ENCODE measurements around the gene GRIP1.

GRIP1 gene

DNA sequence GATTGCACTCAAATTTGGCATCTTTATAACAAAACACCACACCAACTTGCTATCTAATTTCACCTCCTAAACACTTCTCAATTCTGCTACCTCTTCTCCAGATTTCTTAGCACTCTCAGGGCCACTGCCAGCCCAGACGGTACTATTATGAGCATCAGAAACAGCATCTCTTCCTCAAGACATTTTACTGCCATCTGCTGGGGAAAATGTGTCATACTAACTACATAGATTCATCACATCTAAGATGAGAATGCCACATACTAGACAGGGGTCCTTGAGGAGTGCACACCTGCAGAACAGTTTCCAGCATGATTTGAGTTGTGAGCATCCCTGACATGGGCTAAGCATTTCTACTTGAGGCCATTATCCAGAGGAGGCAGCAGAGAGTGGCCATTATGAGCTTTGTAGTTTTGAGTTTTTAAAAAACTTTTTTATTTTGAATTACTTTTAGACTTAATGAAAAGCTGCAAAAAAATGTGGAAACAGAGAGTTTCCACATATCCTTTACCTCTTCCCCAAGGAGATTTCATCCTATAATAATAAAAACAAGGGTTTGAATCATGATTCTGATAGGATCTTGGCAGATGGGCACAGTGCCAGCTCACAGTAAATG lies 15.1 kb upstream of the GRIP1 start:
- Histone ChIP-seq H3K4me1 (ENCODE audit: control insufficient read depth, low read length) (peaks cover 70% of the 10 kb centered on the region), H4K20me1 (ENCODE audit: control insufficient read depth, insufficient read depth, low read depth, low read length) (no peaks in the 10 kb centered on the region), H3K27ac (ENCODE audit: low read depth, low read length) (peak overlapping the region; percentile 61), H3K4me2 (ENCODE audit: low read length) (peak overlapping the region; percentile 70), H3K4me3 (ENCODE audit: low read length) (peak overlapping the region; percentile 49), H3K27me3 (ENCODE audit: control insufficient read depth, low read length) (no peaks in the 10 kb centered on the region), H3K79me2 (ENCODE audit: control insufficient read depth, low read length) (no peaks in the 10 kb centered on the region), H3F3A (ENCODE audit: control insufficient read depth, insufficient read depth) (peaks cover 14% of the 10 kb centered on the region), H3K9me2 (replicated peaks; ENCODE audit: control insufficient read depth, low read length) (no peaks in the 10 kb centered on the region), H3K9me3 (ENCODE audit: control insufficient read depth, insufficient read depth, low read length) (no peaks in the 10 kb centered on the region), H3K36me3 (ENCODE audit: control insufficient read depth, low read length) (no peaks in the 10 kb centered on the region)
- no peak for TF ChIP-seq EZH2phosphoT487 (IDR thresholded peaks at IDR 0.05; ENCODE audit: borderline replicate concordance, low read length)
- TF ChIP-seq CTCF (IDR thresholded peaks at IDR 0.05; ENCODE audit: low read depth, low read length, poor library complexity, severe bottlenecking), result peak; percentile 69

GRCh38 chr12:66692986-66693385 lies 14.1 kb upstream of the GRIP1 start:
- Histone ChIP-seq H3F3A (ENCODE audit: control insufficient read depth, insufficient read depth) (peaks cover 14% of the 10 kb centered on the region), H3K27me3 (ENCODE audit: control insufficient read depth, low read length) (no peaks in the 10 kb centered on the region), H3K9me3 (ENCODE audit: control insufficient read depth, insufficient read depth, low read length) (no peaks in the 10 kb centered on the region), H3K36me3 (ENCODE audit: control insufficient read depth, low read length) (no peaks in the 10 kb centered on the region), H3K79me2 (ENCODE audit: control insufficient read depth, low read length) (no peaks in the 10 kb centered on the region), H3K4me1 (ENCODE audit: control insufficient read depth, low read length) (peaks cover 72% of the 10 kb centered on the region), H3K9me2 (replicated peaks; ENCODE audit: control insufficient read depth, low read length) (no peaks in the 10 kb centered on the region), H3K4me3 (ENCODE audit: low read length) (peak overlapping the region; percentile 49), H3K4me2 (ENCODE audit: low read length) (peak overlapping the region; percentile 70), H3K27ac (ENCODE audit: low read depth, low read length) (peak overlapping the region; percentile 61), H4K20me1 (ENCODE audit: control insufficient read depth, insufficient read depth, low read depth, low read length) (no peaks in the 10 kb centered on the region)
- no peak for TF ChIP-seq EZH2phosphoT487 (IDR thresholded peaks at IDR 0.05; ENCODE audit: borderline replicate concordance, low read length)
- TF ChIP-seq CTCF (IDR thresholded peaks at IDR 0.05; ENCODE audit: low read depth, low read length, poor library complexity, severe bottlenecking), result no peak

DNA sequence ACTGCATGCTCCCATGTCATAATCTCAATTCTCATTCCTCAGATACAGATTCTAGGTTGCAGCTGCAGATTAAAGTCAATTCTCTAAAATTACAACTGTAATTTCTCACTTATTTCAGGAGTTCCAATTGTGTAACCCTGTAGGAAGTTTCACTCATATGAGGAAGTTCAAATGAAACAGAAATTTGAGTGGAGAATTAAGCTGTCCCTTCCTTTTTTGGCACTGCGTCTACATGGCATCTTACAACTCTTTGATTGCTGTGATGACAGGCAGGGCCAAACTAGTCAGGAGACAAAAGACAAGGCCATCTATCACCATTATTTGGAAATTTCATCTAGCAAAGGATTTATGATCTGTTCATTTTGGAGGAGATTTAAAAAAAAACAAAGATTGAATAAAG lies 13.3 kb upstream of the GRIP1 start:
- Histone ChIP-seq H4K20me1 (ENCODE audit: control insufficient read depth, insufficient read depth, low read depth, low read length) (no peaks in the 10 kb centered on the region), H3K36me3 (ENCODE audit: control insufficient read depth, low read length) (no peaks in the 10 kb centered on the region), H3F3A (ENCODE audit: control insufficient read depth, insufficient read depth) (peaks cover 14% of the 10 kb centered on the region), H3K4me3 (ENCODE audit: low read length) (peak overlapping the region; percentile 49), H3K4me1 (ENCODE audit: control insufficient read depth, low read length) (peaks cover 72% of the 10 kb centered on the region), H3K27ac (ENCODE audit: low read depth, low read length) (peak overlapping the region; percentile 61), H3K79me2 (ENCODE audit: control insufficient read depth, low read length) (0 out of 2 replicates have a peak, but pooled peaks cover 3% of the 10 kb centered on the region), H3K27me3 (ENCODE audit: control insufficient read depth, low read length) (no peaks in the 10 kb centered on the region), H3K9me3 (ENCODE audit: control insufficient read depth, insufficient read depth, low read length) (no peaks in the 10 kb centered on the region), H3K4me2 (ENCODE audit: low read length) (peak overlapping the region; percentile 70), H3K9me2 (replicated peaks; ENCODE audit: control insufficient read depth, low read length) (no peaks in the 10 kb centered on the region)
- TF ChIP-seq CTCF (IDR thresholded peaks at IDR 0.05; ENCODE audit: low read depth, low read length, poor library complexity, severe bottlenecking), result no peak
- TF ChIP-seq EZH2phosphoT487 (IDR thresholded peaks at IDR 0.05; ENCODE audit: borderline replicate concordance, low read length), result no peak
